ENCODE data around the gene DTNBP1. TPM values are rescaled to one million over a fixed set of nuclear protein-coding genes. Genes with fewer than 3 reads are reported as not detected.

DTNBP1 gene
- total and polyA plus RNA-seq, 4 donors = 3.1 to 6.0 (median 4.3) TPM

DNA sequence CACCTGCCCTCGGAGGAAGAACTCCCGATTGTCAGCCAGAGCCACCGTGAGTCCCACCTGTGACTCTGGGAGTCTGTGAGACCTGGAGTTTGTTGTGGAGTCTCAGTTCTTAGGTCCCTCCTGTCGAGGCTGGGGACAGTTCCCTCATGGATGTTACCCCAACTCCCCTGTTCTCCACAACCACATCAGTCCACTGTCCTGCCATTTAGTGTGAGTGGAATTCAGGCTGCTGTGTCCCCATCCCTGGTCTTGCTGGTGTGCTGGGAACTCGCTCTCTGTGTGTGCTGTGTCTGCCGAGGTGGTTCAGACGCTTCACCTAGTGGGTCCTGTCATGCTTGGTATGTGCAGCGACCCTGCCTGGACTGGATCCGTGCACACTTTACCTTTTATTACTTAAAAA, 163.2 kb downstream of the DTNBP1 start:
- Histone ChIP-seq H3K4me1 (ENCODE audit: control insufficient read depth in 4 of 4, insufficient read depth in 4 of 4, low read length in 3 of 4) (peaks cover 2 to 8% (median 4%) of the 10 kb centered on the region in 4 donors), H3K9ac (ENCODE audit: low read depth in 1 of 2, low read length in 2 of 2) (no peak overlapping the region), H3K36me3 (ENCODE audit: control insufficient read depth in 4 of 4, insufficient read depth in 3 of 4, low read depth in 1 of 4, low read length in 3 of 4) (peaks cover 5 to 22% (median 9%) of the 10 kb centered on the region in 4 donors), H3K4me3 (ENCODE audit: low read depth in 1 of 3, low read length in 3 of 3) (no peak overlapping the region), H3K27me3 (ENCODE audit: control insufficient read depth in 4 of 4, insufficient read depth in 4 of 4, low read length in 3 of 4) (no peaks in the 10 kb centered on the region), H3K27ac (ENCODE audit: low read depth in 1 of 2, low read length in 2 of 2) (no peak overlapping the region), H3K9me3 (ENCODE audit: control insufficient read depth in 4 of 4, low read length in 3 of 4) (no peaks in the 10 kb centered on the region)
- 96% methylated on average over 9 of the region's 9 CpGs for WGBS
- TF ChIP-seq YY1 (IDR thresholded peaks at IDR 0.05) = no peak
- TF ChIP-seq, protein P1, sequence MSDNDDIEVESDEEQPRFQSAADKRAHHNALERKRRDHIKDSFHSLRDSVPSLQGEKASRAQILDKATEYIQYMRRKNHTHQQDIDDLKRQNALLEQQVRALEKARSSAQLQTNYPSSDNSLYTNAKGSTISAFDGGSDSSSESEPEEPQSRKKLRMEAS (IDR thresholded peaks at IDR 0.05) = no peak
- TF ChIP-seq JUND (IDR thresholded peaks at IDR 0.05) = no peak
- no peak for TF ChIP-seq TAF1 (conservative IDR thresholded peaks at IDR 0.05)
- no peak for TF ChIP-seq FOXA1 (IDR thresholded peaks at IDR 0.05)
- TF ChIP-seq HNF4G (IDR thresholded peaks at IDR 0.05) = no peak
- TF ChIP-seq EGR1 (IDR thresholded peaks at IDR 0.05; ENCODE audit: low read depth in 2 of 2) = no peak
- TF ChIP-seq RXRA (IDR thresholded peaks at IDR 0.05) = no peak
- TF ChIP-seq RAD21 (IDR thresholded peaks at IDR 0.05) = no peak
- no peak for TF ChIP-seq NR2F2 (IDR thresholded peaks at IDR 0.05)
- TF ChIP-seq GABPA (IDR thresholded peaks at IDR 0.05 in 1 of 2, conservative IDR thresholded peaks at IDR 0.05 in 1 of 2) = no peak
- no peak for DNase-seq (ENCODE audit: low spot score)

DNA sequence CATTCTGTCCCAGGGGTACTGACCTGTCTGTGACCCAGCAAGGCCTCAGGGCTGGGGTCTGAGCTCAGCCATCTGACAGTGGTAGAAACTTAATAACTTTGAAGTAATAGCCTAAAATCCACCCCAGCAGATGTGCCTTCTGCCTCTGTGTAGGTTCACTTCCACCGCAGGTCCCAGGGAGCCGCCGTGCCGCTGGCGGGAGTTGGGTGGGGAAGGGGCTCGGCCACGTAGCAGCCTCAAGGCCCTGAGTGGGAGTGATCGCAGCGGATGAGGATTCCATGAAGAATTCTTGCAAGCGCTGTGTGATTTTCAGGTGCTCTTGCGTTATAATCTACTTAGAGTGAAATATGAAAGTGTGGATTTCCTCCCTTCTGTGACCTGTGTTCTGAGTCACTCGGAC, 163.7 kb downstream of the DTNBP1 start:
- H3K27me3 ChIP-seq (ENCODE audit: control insufficient read depth in 4 of 4, insufficient read depth in 4 of 4, low read length in 3 of 4) = no peaks in the 10 kb centered on the region
- peaks cover 0 to 4% (median under 1%) of the 10 kb centered on the region in 4 donors for H3K4me1 ChIP-seq (ENCODE audit: control insufficient read depth in 4 of 4, insufficient read depth in 4 of 4, low read length in 3 of 4)
- no peaks in the 10 kb centered on the region for H3K9me3 ChIP-seq (ENCODE audit: control insufficient read depth in 4 of 4, low read length in 3 of 4)
- DNase-seq (ENCODE audit: low spot score) = no peak
- TF ChIP-seq HNF4G (IDR thresholded peaks at IDR 0.05) (no peak), NR2F2 (IDR thresholded peaks at IDR 0.05) (no peak), SP1 (IDR thresholded peaks at IDR 0.05) (no peak), JUND (IDR thresholded peaks at IDR 0.05) (no peak), RXRA (IDR thresholded peaks at IDR 0.05) (no peak), FOXA1 (IDR thresholded peaks at IDR 0.05) (no peak), FOXA2 (IDR thresholded peaks at IDR 0.05) (no peak), EGR1 (IDR thresholded peaks at IDR 0.05; ENCODE audit: low read depth in 2 of 2) (no peak), RAD21 (IDR thresholded peaks at IDR 0.05) (no peak), GABPA (IDR thresholded peaks at IDR 0.05 in 1 of 2, conservative IDR thresholded peaks at IDR 0.05 in 1 of 2) (no peak), HNF4A (conservative IDR thresholded peaks at IDR 0.05) (no peak), YY1 (IDR thresholded peaks at IDR 0.05) (no peak), TAF1 (conservative IDR thresholded peaks at IDR 0.05) (no peak)
- TF ChIP-seq, protein P1 (IDR thresholded peaks at IDR 0.05) = no peak
- TF ChIP-seq, protein P2, sequence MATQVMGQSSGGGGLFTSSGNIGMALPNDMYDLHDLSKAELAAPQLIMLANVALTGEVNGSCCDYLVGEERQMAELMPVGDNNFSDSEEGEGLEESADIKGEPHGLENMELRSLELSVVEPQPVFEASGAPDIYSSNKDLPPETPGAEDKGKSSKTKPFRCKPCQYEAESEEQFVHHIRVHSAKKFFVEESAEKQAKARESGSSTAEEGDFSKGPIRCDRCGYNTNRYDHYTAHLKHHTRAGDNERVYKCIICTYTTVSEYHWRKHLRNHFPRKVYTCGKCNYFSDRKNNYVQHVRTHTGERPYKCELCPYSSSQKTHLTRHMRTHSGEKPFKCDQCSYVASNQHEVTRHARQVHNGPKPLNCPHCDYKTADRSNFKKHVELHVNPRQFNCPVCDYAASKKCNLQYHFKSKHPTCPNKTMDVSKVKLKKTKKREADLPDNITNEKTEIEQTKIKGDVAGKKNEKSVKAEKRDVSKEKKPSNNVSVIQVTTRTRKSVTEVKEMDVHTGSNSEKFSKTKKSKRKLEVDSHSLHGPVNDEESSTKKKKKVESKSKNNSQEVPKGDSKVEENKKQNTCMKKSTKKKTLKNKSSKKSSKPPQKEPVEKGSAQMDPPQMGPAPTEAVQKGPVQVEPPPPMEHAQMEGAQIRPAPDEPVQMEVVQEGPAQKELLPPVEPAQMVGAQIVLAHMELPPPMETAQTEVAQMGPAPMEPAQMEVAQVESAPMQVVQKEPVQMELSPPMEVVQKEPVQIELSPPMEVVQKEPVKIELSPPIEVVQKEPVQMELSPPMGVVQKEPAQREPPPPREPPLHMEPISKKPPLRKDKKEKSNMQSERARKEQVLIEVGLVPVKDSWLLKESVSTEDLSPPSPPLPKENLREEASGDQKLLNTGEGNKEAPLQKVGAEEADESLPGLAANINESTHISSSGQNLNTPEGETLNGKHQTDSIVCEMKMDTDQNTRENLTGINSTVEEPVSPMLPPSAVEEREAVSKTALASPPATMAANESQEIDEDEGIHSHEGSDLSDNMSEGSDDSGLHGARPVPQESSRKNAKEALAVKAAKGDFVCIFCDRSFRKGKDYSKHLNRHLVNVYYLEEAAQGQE (IDR thresholded peaks at IDR 0.05) = no peak
- TF ChIP-seq, protein P3, sequence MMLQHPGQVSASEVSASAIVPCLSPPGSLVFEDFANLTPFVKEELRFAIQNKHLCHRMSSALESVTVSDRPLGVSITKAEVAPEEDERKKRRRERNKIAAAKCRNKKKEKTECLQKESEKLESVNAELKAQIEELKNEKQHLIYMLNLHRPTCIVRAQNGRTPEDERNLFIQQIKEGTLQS (IDR thresholded peaks at IDR 0.05) = no peak
- TF ChIP-seq, protein P4, sequence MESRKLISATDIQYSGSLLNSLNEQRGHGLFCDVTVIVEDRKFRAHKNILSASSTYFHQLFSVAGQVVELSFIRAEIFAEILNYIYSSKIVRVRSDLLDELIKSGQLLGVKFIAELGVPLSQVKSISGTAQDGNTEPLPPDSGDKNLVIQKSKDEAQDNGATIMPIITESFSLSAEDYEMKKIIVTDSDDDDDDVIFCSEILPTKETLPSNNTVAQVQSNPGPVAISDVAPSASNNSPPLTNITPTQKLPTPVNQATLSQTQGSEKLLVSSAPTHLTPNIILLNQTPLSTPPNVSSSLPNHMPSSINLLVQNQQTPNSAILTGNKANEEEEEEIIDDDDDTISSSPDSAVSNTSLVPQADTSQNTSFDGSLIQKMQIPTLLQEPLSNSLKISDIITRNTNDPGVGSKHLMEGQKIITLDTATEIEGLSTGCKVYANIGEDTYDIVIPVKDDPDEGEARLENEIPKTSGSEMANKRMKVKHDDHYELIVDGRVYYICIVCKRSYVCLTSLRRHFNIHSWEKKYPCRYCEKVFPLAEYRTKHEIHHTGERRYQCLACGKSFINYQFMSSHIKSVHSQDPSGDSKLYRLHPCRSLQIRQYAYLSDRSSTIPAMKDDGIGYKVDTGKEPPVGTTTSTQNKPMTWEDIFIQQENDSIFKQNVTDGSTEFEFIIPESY (IDR thresholded peaks at IDR 0.05) = no peak
- TF ChIP-seq, protein P5, sequence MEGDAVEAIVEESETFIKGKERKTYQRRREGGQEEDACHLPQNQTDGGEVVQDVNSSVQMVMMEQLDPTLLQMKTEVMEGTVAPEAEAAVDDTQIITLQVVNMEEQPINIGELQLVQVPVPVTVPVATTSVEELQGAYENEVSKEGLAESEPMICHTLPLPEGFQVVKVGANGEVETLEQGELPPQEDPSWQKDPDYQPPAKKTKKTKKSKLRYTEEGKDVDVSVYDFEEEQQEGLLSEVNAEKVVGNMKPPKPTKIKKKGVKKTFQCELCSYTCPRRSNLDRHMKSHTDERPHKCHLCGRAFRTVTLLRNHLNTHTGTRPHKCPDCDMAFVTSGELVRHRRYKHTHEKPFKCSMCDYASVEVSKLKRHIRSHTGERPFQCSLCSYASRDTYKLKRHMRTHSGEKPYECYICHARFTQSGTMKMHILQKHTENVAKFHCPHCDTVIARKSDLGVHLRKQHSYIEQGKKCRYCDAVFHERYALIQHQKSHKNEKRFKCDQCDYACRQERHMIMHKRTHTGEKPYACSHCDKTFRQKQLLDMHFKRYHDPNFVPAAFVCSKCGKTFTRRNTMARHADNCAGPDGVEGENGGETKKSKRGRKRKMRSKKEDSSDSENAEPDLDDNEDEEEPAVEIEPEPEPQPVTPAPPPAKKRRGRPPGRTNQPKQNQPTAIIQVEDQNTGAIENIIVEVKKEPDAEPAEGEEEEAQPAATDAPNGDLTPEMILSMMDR (IDR thresholded peaks at IDR 0.05; ENCODE audit: low read depth, low read length, missing input control) = no peak
- H3K27ac ChIP-seq (ENCODE audit: low read depth in 1 of 2, low read length in 2 of 2) = no peak overlapping the region
- H3K9ac ChIP-seq (ENCODE audit: low read depth in 1 of 2, low read length in 2 of 2) = no peak overlapping the region
- no peak overlapping the region for H3K4me3 ChIP-seq (ENCODE audit: low read depth in 1 of 3, low read length in 3 of 3)
- peaks cover 5 to 22% (median 9%) of the 10 kb centered on the region in 4 donors for H3K36me3 ChIP-seq (ENCODE audit: control insufficient read depth in 4 of 4, insufficient read depth in 3 of 4, low read depth in 1 of 4, low read length in 3 of 4)
- WGBS = 98% methylated on average over 12 of the region's 12 CpGs

Measured in liver (tissue), 9 donors.